NB4 (cell line): ENCODE data around the gene GARIN5A.

ENCODE experiments used
- DNase-seq: peaks from one replicate; pipeline ENCODE4 v3.0.0; 2010; ENCODE audit warnings: low read depth
- H3K4me3 ChIP-seq: one replicate; pipeline ENCODE4 v1.5.1; 2011; ENCODE audit warnings: mild to moderate bottlenecking, low read depth, low read length, moderate library complexity
- CTCF ChIP-seq: IDR thresholded peaks from one replicate; pipeline ENCODE4 v1.5.1; 2012; ENCODE audit warnings: low read depth, low read length
- MYC ChIP-seq: IDR thresholded peaks from 2 replicates; pipeline ENCODE4 v1.6.1; 2011; ENCODE audit warnings: low read depth, low read length
- POLR2A ChIP-seq: IDR thresholded peaks from 2 replicates; pipeline ENCODE4 v1.6.1; 2011; ENCODE audit warnings: mild to moderate bottlenecking; ENCODE audit not compliant: insufficient read length; ENCODE audit errors: extremely low read depth
- TF ChIP-seq, protein P1 (sequence below): IDR thresholded peaks from 2 replicates; pipeline ENCODE4 v1.6.1; 2011; ENCODE audit warnings: low read depth, low read length

Gene GARIN5A

DNA sequence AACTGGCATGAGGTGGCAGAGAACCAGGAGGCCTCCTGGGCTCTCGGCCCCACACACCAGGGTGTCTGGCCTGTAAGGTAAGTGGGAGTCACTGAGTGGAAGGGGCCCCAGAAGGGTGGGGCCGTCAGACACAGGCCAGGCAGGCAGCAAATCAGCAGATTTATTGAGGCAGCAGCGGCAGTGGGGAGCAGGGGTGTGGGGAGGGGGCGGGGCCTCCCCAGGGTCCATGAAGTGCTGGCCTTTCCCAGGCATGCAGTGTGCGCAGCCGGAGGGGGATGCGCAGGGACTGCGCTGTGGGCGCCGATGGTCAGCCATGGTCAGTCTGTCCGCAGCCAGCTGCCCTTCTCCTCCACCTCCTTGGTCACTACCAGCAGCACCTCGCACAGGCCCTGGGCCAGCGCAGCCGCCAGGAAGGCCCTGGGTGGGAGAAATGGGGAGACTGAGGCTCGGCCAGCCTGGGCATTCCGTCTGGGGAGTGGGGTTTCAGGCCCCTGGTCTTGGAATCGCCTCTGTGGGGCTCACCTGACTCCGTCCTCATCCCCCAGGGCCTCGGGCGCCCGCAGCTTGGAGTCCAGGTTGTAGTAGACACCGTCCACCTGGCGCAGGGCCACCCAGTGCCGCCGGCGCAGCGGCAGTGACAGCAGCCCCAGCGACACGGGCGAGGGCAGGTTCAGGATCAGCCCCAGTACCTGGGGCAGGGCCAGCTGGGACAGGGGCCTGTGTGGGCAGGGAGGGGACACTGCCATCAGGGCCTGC is 29.4 kb upstream of the GARIN5A start:
- DNase-seq, result no peak

DNA sequence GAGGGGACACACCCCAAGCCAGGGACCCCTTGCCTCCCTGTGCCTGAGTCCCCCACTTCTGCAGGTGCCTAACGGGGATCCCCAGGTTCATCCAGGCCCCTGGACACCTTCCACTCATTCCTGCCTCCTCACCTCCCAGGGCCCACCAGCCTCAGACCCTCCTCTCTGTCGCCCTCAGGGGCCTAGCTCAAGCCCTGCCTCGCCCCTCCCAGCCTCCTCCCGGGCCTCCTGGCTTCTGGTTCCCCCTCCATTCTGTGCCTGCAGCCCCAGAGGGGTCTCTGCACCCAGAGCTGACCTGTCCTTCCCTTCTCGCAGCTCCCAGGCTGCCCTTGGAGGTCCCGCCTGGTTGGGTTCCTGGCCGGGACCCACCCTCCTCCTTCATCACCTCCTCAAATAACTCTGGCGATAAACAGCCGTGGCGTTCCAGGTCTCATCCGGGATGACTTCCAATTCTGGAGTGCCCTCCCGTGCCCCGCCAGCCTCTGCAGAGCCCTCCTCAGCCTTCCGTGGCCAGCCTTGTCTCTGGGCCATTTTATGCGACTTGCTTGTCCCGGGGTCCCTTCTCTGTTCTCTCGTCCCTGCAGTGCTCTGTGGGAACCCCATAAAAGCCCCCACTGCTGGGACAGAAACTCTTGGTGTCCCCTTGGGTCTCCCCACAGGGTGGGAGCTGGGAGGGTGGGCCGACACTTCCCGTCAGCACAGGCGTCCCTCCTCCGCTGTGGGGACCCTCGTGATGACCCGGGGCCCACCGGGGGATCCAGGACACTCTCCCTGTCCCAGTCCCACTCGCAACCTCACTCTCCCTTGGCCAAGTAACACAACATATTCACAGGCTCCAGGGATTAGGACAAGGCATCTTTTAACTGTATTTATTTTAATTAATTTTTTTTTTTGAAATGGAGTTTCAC is 25.2 kb upstream of the GARIN5A start:
- no peak for TF ChIP-seq POLR2A
- no peak for TF ChIP-seq CTCF
- TF ChIP-seq, protein P1, sequence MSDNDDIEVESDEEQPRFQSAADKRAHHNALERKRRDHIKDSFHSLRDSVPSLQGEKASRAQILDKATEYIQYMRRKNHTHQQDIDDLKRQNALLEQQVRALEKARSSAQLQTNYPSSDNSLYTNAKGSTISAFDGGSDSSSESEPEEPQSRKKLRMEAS, result no peak
- TF ChIP-seq MYC, result no peak
- H3K4me3 ChIP-seq, result no peak overlapping the region
- DNase-seq, result no peak

More for the DNA sequence above, 29.4 kb upstream of the GARIN5A start:
- TF ChIP-seq POLR2A (no peak), MYC (no peak), CTCF (no peak)
- TF ChIP-seq, protein P1, result no peak
- H3K4me3 ChIP-seq, result no peak overlapping the region

DNA sequence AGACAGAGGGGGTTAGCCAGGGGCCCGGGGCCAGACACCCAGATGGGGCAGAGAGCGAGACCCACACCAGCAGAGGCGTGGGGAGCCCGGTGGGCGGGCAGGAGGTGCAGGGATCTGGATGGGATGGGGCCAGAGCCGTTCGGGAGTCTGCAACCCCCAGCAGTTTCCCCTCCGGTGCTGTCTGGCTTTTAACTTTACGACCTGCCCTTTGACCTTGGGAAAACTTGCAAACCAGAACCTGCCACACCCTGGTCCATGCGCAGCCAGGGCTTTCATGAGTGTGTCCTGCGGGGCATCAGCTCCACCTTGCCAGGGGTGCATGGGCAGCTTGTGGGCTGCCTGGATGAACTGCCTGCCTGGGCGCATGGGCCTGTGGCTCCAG is 24.5 kb upstream of the GARIN5A start:
- no peak for DNase-seq
- TF ChIP-seq POLR2A (no peak), MYC (no peak), CTCF (no peak)
- TF ChIP-seq, protein P1, result no peak
- H3K4me3 ChIP-seq, result no peak overlapping the region

GRCh38 chr19:50500753-50501151 is 24.1 kb upstream of the GARIN5A start:
- TF ChIP-seq, protein P1, result no peak
- no peak for TF ChIP-seq POLR2A
- TF ChIP-seq MYC, result no peak
- no peak for TF ChIP-seq CTCF
- no peak for DNase-seq
- H3K4me3 ChIP-seq, result no peak overlapping the region

DNA sequence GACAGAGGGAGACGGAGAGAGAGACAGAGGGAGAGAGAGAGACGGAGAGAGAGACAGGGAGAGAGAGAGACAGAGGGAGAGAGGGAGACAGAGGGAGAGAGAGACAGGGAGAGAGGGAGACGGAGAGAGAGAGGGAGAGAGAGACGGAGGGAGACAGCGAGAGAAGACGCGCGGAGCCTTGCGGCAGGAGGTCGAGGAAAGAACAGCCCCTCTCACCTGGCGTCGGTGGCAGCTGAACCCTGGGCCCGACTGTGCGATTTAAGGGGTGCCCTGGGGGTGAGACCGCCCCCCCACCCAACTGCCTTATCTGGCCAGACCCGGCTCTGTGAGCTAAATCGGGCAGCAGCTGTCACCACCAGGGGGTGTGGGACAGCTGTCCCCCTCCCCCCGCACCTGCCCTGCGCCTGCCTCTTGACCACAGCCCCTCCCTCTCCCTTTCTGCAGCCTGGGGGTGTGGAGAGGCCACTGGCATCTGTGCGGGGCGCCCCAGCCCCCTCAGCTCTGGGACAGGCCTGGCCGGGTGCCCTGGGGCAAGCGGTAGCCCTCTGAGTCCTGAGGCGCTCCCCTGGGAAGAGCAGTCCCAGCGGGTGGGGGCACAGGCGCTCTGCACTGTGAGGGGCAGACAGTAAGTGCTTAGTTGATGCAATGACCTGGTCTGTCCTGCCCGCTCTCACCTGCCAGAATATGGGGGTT is 23.6 kb upstream of the GARIN5A start:
- H3K4me3 ChIP-seq, result no peak overlapping the region
- no peak for TF ChIP-seq MYC
- TF ChIP-seq CTCF, result no peak
- TF ChIP-seq, protein P1, result no peak
- no peak for TF ChIP-seq POLR2A
- peak; percentile 40 for DNase-seq
